DMS79 treated with DMSO at 0.1 percent for 48 hours (cell line): ENCODE measurements around the gene TNRC18.
"Not testable (repeated sequence)": the region's sequence is repeated elsewhere in the genome, so short reads cannot be mapped to it uniquely, and the experiment has no call there.

Experiments used
- DNase-seq: peaks from one replicate; lab custom pipeline; 2025; lab: John Stamatoyannopoulos, UW

The TNRC18 gene

GRCh38 chr7:5375925-5376324 is 47.7 kb downstream of the TNRC18 start:
- no peak for DNase-seq

GRCh38 chr7:5374464-5374863 is 49.2 kb downstream of the TNRC18 start:
- DNase-seq, result no peak

GRCh38 chr7:5373300-5373699 is 50.3 kb downstream of the TNRC18 start:
- no peak for DNase-seq

- DNase-seq, result no peak
Observed at GRCh38 chr7:5370454-5371353, 52.9 kb downstream of the TNRC18 start.

GRCh38 chr7:5367661-5368060 is 56.0 kb downstream of the TNRC18 start:
- no peak for DNase-seq

- DNase-seq, result peak; percentile 53
Observed at GRCh38 chr7:5365976-5366625, 57.5 kb downstream of the TNRC18 start.

GRCh38 chr7:5363729-5364128 is 59.9 kb downstream of the TNRC18 start:
- no peak for DNase-seq

GRCh38 chr7:5362466-5362865 is 61.2 kb downstream of the TNRC18 start:
- no peak for DNase-seq

- DNase-seq, result no peak
Observed at GRCh38 chr7:5361446-5362127, 62.0 kb downstream of the TNRC18 start.

- no peak for DNase-seq
Observed at GRCh38 chr7:5360971-5361370, 62.7 kb downstream of the TNRC18 start.

GRCh38 chr7:5360451-5360850 is 63.2 kb downstream of the TNRC18 start:
- no peak for DNase-seq

- DNase-seq, result not testable (repeated sequence)
Observed at GRCh38 chr7:5360021-5360420, 63.6 kb downstream of the TNRC18 start.

- no peak for DNase-seq
Observed at GRCh38 chr7:5359344-5359743, 64.3 kb downstream of the TNRC18 start.

- peak; percentile 90 for DNase-seq
Observed at GRCh38 chr7:5357951-5358350, 65.7 kb downstream of the TNRC18 start.

- no peak for DNase-seq
Observed at GRCh38 chr7:5356751-5357119, 66.9 kb downstream of the TNRC18 start.

- peak; percentile 2 for DNase-seq
Observed at GRCh38 chr7:5354460-5355232, 69.0 kb downstream of the TNRC18 start.

GRCh38 chr7:5352440-5353010 is 71.1 kb downstream of the TNRC18 start:
- no peak for DNase-seq

- DNase-seq, result no peak
Observed at GRCh38 chr7:5351507-5352265, 71.9 kb downstream of the TNRC18 start.

GRCh38 chr7:5350600-5351385 is 72.8 kb downstream of the TNRC18 start:
- DNase-seq, result no peak

GRCh38 chr7:5350174-5350463 is 73.5 kb downstream of the TNRC18 start:
- no peak for DNase-seq
